Thymus (tissue), 11 donors: ENCODE measurements around the gene GCN1. TPM values are rescaled to one million over a fixed set of nuclear protein-coding genes. Genes with fewer than 3 reads are reported as not detected.

ENCODE experiments used
- DNase-seq, 9 donors: peaks; one replicate each; pipeline ENCODE4 v3.0.0-alpha.2; 2013; ENCODE audit warnings: low spot score in 9 of 9, low read depth in 6 of 9, missing footprints in 1 of 9
- H3K27ac ChIP-seq, 2 donors: one replicate each; pipeline ENCODE4 v1.5.1; 2013; ENCODE audit warnings: control low read depth in 1 of 2, low read depth in 1 of 2, low read length in 1 of 2, mild to moderate bottlenecking in 1 of 2, moderate library complexity in 1 of 2
- H3K27me3 ChIP-seq, 2 donors: one replicate each; pipeline ENCODE4 v1.5.1; 2013; ENCODE audit warnings: low read length in 1 of 2; ENCODE audit not compliant: control insufficient read depth in 2 of 2, insufficient read depth in 1 of 2
- H3K36me3 ChIP-seq, 2 donors: one replicate each; pipeline ENCODE4 v1.5.1; 2013; ENCODE audit warnings: low read length in 1 of 2, mild to moderate bottlenecking in 1 of 2, moderate library complexity in 1 of 2; ENCODE audit not compliant: control insufficient read depth in 2 of 2, insufficient read depth in 2 of 2
- H3K4me1 ChIP-seq, 2 donors: one replicate each; pipeline ENCODE4 v1.5.1; 2013; ENCODE audit warnings: low read length in 2 of 2; ENCODE audit not compliant: control insufficient read depth in 2 of 2, insufficient read depth in 2 of 2
- H3K4me3 ChIP-seq, 2 donors: one replicate each; pipeline ENCODE4 v1.5.1; 2013; ENCODE audit warnings: low read length in 2 of 2, control low read depth in 1 of 2, mild to moderate bottlenecking in 1 of 2
- H3K9me3 ChIP-seq, 2 donors: one replicate each; pipeline ENCODE4 v1.5.1; 2013; ENCODE audit warnings: low read length in 1 of 2, mild to moderate bottlenecking in 1 of 2; ENCODE audit not compliant: control insufficient read depth in 2 of 2, insufficient read depth in 1 of 2
- WGBS: extraction: QIAGEN DNeasy Blood & Tissue Kit; methylation state at CpG from one replicate; pipeline ENCODE4 v1.1.7; 2013; 5-methylcytosine and 5-hydroxymethylcytosine counted together
- polyA plus RNA-seq: library from polyadenylated mRNA; stranded (reverse); fragments of 200-250 nt; gene quantifications from one replicate; pipeline ENCODE4 v1.2.3, GENCODE V29; 2013
- total RNA-seq: library from RNA; stranded (reverse); fragments of 120-200 nt; gene quantifications from one replicate; pipeline ENCODE4 v1.2.4, GENCODE V29; 2013
- donor health status: healthy.

Gene GCN1
- total and polyA plus RNA-seq, 2 donors, result 22.4 to 34.5 TPM

- Histone ChIP-seq H3K4me3 (no peak overlapping the region), H3K4me1 (peaks cover 0 to 5% of the 10 kb centered on the region in 2 donors), H3K36me3 (peaks cover 85 to 90% of the 10 kb centered on the region in 2 donors), H3K27ac (no peak overlapping the region), H3K9me3 (no peaks in the 10 kb centered on the region), H3K27me3 (no peaks in the 10 kb centered on the region)
- no peak for DNase-seq
- WGBS, result 89% methylated on average over 21 of the region's 21 CpGs
Measured at GRCh38 chr12:120100630-120101029, 93.9 kb downstream of the GCN1 start.

GRCh38 chr12:120099738-120100137 is 94.8 kb downstream of the GCN1 start:
- H3K4me1 ChIP-seq, result peaks cover 0 to 5% of the 10 kb centered on the region in 2 donors
- no peak overlapping the region for H3K4me3 ChIP-seq
- H3K9me3 ChIP-seq, result no peaks in the 10 kb centered on the region
- H3K27ac ChIP-seq, result no peak overlapping the region
- 98% methylated on average over 11 of the region's 11 CpGs for WGBS
- H3K36me3 ChIP-seq, result peaks cover 87 to 92% of the 10 kb centered on the region in 2 donors
- H3K27me3 ChIP-seq, result no peaks in the 10 kb centered on the region
- no peak for DNase-seq

- Histone ChIP-seq H3K36me3 (peaks cover 84 to 94% of the 10 kb centered on the region in 2 donors), H3K9me3 (no peaks in the 10 kb centered on the region), H3K4me3 (no peak overlapping the region), H3K27ac (no peak overlapping the region), H3K4me1 (peaks cover 0 to 8% of the 10 kb centered on the region in 2 donors), H3K27me3 (no peaks in the 10 kb centered on the region)
- 99% methylated on average over 36 of the region's 36 CpGs for WGBS
- DNase-seq, result no peak
Measured at GRCh38 chr12:120098756-120099470, 95.6 kb downstream of the GCN1 start.

- WGBS, result 98% methylated on average over 34 of the region's 34 CpGs
- peaks cover 75 to 94% of the 10 kb centered on the region in 2 donors for H3K36me3 ChIP-seq
- no peaks in the 10 kb centered on the region for H3K27me3 ChIP-seq
- no peaks in the 10 kb centered on the region for H3K9me3 ChIP-seq
- no peak for DNase-seq
- H3K4me1 ChIP-seq, result peaks cover 0 to 15% of the 10 kb centered on the region in 2 donors
- no peak overlapping the region for H3K27ac ChIP-seq
- no peak overlapping the region for H3K4me3 ChIP-seq
Measured at GRCh38 chr12:120096671-120097202, 97.8 kb downstream of the GCN1 start.

- WGBS, result 98% methylated on average over 8 of the region's 8 CpGs
- peaks cover 0 to 14% of the 10 kb centered on the region in 2 donors for H3K4me1 ChIP-seq
- no peak for DNase-seq
- no peak overlapping the region for H3K4me3 ChIP-seq
- no peak overlapping the region for H3K27ac ChIP-seq
- H3K9me3 ChIP-seq, result no peaks in the 10 kb centered on the region
- H3K27me3 ChIP-seq, result no peaks in the 10 kb centered on the region
- H3K36me3 ChIP-seq, result peaks cover 73 to 92% of the 10 kb centered on the region in 2 donors
Measured at GRCh38 chr12:120095736-120096135, 98.8 kb downstream of the GCN1 start.

- no peaks in the 10 kb centered on the region for H3K27me3 ChIP-seq
- H3K27ac ChIP-seq, result no peak overlapping the region
- no peak overlapping the region for H3K4me3 ChIP-seq
- peaks cover 0 to 10% of the 10 kb centered on the region in 2 donors for H3K4me1 ChIP-seq
- peaks cover 72 to 92% of the 10 kb centered on the region in 2 donors for H3K36me3 ChIP-seq
- 96% methylated on average over 13 of the region's 13 CpGs for WGBS
- no peak for DNase-seq
- no peaks in the 10 kb centered on the region for H3K9me3 ChIP-seq
Measured at GRCh38 chr12:120095331-120095730, 99.2 kb downstream of the GCN1 start.

- no peaks in the 10 kb centered on the region for H3K9me3 ChIP-seq
- H3K27me3 ChIP-seq, result no peaks in the 10 kb centered on the region
- peaks cover 69 to 88% of the 10 kb centered on the region in 2 donors for H3K36me3 ChIP-seq
- no peak overlapping the region for H3K4me3 ChIP-seq
- H3K4me1 ChIP-seq, result peaks cover 0 to 10% of the 10 kb centered on the region in 2 donors
- DNase-seq, result no peak
- no peak overlapping the region for H3K27ac ChIP-seq
- 92% methylated on average over 9 of the region's 9 CpGs for WGBS
Measured at GRCh38 chr12:120094485-120094884, 100.0 kb downstream of the GCN1 start.

GRCh38 chr12:120093592-120094355 is 100.7 kb downstream of the GCN1 start:
- Histone ChIP-seq H3K4me3 (no peak overlapping the region), H3K4me1 (peaks cover 0 to 10% of the 10 kb centered on the region in 2 donors), H3K9me3 (no peaks in the 10 kb centered on the region), H3K27me3 (no peaks in the 10 kb centered on the region), H3K36me3 (peaks cover 61 to 81% of the 10 kb centered on the region in 2 donors), H3K27ac (no peak overlapping the region)
- 73% methylated on average over 17 of the region's 17 CpGs for WGBS
- DNase-seq, result no peak

- Histone ChIP-seq H3K27ac (no peak overlapping the region), H3K4me1 (peaks cover 0 to 10% of the 10 kb centered on the region in 2 donors), H3K4me3 (no peak overlapping the region), H3K36me3 (peaks cover 56 to 76% of the 10 kb centered on the region in 2 donors), H3K27me3 (no peaks in the 10 kb centered on the region), H3K9me3 (no peaks in the 10 kb centered on the region)
- no peak for DNase-seq
- WGBS, result 95% methylated on average over 4 of the region's 4 CpGs
Measured at GRCh38 chr12:120093336-120093591, 101.3 kb downstream of the GCN1 start.
